ENCODE data around the gene AOPEP. TPM values are rescaled to one million over a fixed set of nuclear protein-coding genes. Genes with fewer than 3 reads are reported as not detected.

AOPEP gene
- total RNA-seq, 1 donor from 2014 or later: 16.6 TPM

DNA sequence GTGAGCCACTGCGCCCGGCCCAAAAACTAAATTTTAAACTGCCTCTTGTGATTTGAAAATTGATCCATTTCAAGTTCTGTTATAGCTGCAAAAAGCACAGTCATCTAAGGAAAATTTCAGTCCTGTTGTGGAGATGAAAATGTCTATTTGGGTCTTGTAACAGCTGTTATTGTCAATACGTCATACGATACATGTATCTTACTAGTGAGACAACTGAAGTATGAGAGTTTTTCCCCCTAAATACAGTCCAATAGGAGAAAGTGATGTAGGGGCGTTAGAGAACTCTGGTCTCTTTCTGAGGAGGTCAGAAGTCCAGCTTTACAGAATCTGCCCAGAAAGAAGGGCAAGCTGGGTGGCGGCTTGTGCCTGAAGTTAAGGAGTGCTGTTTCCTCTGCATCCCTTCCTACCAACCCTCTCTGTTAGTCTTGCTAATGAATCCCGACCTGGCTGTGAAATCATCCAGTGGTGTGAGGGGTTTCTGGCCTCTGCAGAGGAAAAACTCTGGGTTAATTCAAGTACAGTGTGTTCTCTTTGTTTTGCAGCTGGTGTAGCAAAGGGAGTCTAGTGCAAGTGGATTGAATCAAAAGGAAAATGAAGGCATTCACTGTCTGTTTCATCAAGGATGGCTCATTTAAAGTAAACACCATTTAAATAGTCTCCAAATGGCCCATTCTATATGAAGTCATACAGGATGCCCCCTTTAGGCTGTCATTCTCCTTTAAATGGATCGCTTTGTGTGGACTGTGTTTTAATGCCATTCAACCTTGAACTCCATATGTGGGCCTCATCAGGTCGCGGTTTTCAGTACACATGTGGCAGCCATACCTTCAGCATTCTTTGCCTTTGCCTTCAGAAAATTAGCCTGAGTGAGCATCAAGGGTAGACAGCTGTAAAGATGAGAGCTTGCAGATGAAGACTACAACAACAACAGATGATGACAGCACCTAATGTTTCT, 59.0 kb downstream of the AOPEP start:
- H3K4me2 ChIP-seq: no peak overlapping the region
- no peak overlapping the region for H3K4me3 Mint-ChIP-seq

GRCh38 chr9:94786586-94786985, 60.1 kb downstream of the AOPEP start:
- Mint-ChIP-seq H3K4me3 (no peak overlapping the region), H3K27ac (no peak overlapping the region), H3K27me3 (ENCODE audit: insufficient read depth, low read depth) (peaks cover 2% of the 10 kb centered on the region), H3K4me1 (peaks cover 14% of the 10 kb centered on the region), H3K9me3 (no peaks in the 10 kb centered on the region), H3K36me3 (peaks cover 5% of the 10 kb centered on the region)
- Histone ChIP-seq H3K9ac (no peak overlapping the region), H3K79me2 (ENCODE audit: low read depth) (no peaks in the 10 kb centered on the region), H4K20me1 (ENCODE audit: low read depth) (peaks cover 3% of the 10 kb centered on the region), H3K27ac (no peak overlapping the region), H3F3A (ENCODE audit: low read depth) (no peaks in the 10 kb centered on the region), H3K36me3 (no peaks in the 10 kb centered on the region), H3K4me3 (no peak overlapping the region), H3K9me3 (ENCODE audit: low read depth) (no peaks in the 10 kb centered on the region), H3K27me3 (no peaks in the 10 kb centered on the region), H2AFZ (replicated peaks) (no peak overlapping the region), H3K4me1 (peaks cover 10% of the 10 kb centered on the region), H3K4me2 (no peak overlapping the region)
- DNase-seq (ENCODE audit: low spot score): no peak
- TF ChIP-seq EZH2phosphoT487 (IDR thresholded peaks at IDR 0.05) (no peak), EZH2 (IDR thresholded peaks at IDR 0.05) (no peak), CTCF (IDR thresholded peaks at IDR 0.05) (no peak)

More for the DNA sequence above, 59.0 kb downstream of the AOPEP start:
- Mint-ChIP-seq H3K9me3 (no peaks in the 10 kb centered on the region), H3K4me1 (peaks cover 14% of the 10 kb centered on the region), H3K27ac (no peak overlapping the region), H3K27me3 (ENCODE audit: insufficient read depth, low read depth) (peaks cover 2% of the 10 kb centered on the region), H3K36me3 (peaks cover 4% of the 10 kb centered on the region)
- Histone ChIP-seq H3K27ac (no peak overlapping the region), H3K36me3 (no peaks in the 10 kb centered on the region), H3K9me3 (ENCODE audit: low read depth) (no peaks in the 10 kb centered on the region), H3K4me1 (peaks cover 10% of the 10 kb centered on the region), H2AFZ (replicated peaks) (no peak overlapping the region), H3K4me3 (no peak overlapping the region), H3K79me2 (ENCODE audit: low read depth) (no peaks in the 10 kb centered on the region), H3K9ac (no peak overlapping the region), H4K20me1 (ENCODE audit: low read depth) (peaks cover 3% of the 10 kb centered on the region), H3K27me3 (no peaks in the 10 kb centered on the region), H3F3A (ENCODE audit: low read depth) (no peaks in the 10 kb centered on the region)
- no peak for TF ChIP-seq CTCF (IDR thresholded peaks at IDR 0.05)
- no peak for DNase-seq (ENCODE audit: low spot score)

GRCh38 chr9:94787266-94787665, 60.8 kb downstream of the AOPEP start:
- peaks cover 3% of the 10 kb centered on the region for H4K20me1 ChIP-seq (ENCODE audit: low read depth)
- no peaks in the 10 kb centered on the region for H3K79me2 ChIP-seq (ENCODE audit: low read depth)
- Mint-ChIP-seq H3K4me3 (no peak overlapping the region), H3K36me3 (peaks cover 5% of the 10 kb centered on the region), H3K27ac (no peak overlapping the region), H3K27me3 (ENCODE audit: insufficient read depth, low read depth) (peaks cover 2% of the 10 kb centered on the region), H3K4me1 (peaks cover 13% of the 10 kb centered on the region), H3K9me3 (no peaks in the 10 kb centered on the region)
- no peaks in the 10 kb centered on the region for H3K9me3 ChIP-seq (ENCODE audit: low read depth)
- TF ChIP-seq CTCF (IDR thresholded peaks at IDR 0.05) (no peak), EZH2phosphoT487 (IDR thresholded peaks at IDR 0.05) (no peak), EZH2 (IDR thresholded peaks at IDR 0.05) (no peak)
- no peaks in the 10 kb centered on the region for H3K27me3 ChIP-seq
- no peak overlapping the region for H3K27ac ChIP-seq
- H3K9ac ChIP-seq: no peak overlapping the region
- no peak overlapping the region for H3K4me3 ChIP-seq
- H3K36me3 ChIP-seq: no peaks in the 10 kb centered on the region
- no peak overlapping the region for H2AFZ ChIP-seq (replicated peaks)
- H3K4me2 ChIP-seq: no peak overlapping the region
- H3F3A ChIP-seq (ENCODE audit: low read depth): no peaks in the 10 kb centered on the region
- H3K4me1 ChIP-seq: peaks cover 16% of the 10 kb centered on the region
- no peak for DNase-seq (ENCODE audit: low spot score)
